Right ventricle myocardium inferior (tissue), 1 donor: ENCODE data around the gene ANKRD27. TPM values are rescaled to one million over a fixed set of nuclear protein-coding genes. Genes with fewer than 3 reads are reported as not detected.
A peak's percentile ranks its signal among the peaks of the same experiment; 100 is the strongest.

Experiments used
- ATAC-seq: fragments of 200-7000 bp; cut with Tn5 transposase; one replicate; pipeline ENCODE4 v1.9.1; 2020; ENCODE audit warnings: mild to moderate bottlenecking, moderate library complexity
- DNase-seq: peaks from one replicate; pipeline ENCODE4 v3.0.0; 2021; ENCODE audit errors: missing footprints
- intact Hi-C: fragments of 100-400 bp; cut with DNase I; formaldehyde crosslinking; loops from one replicate; pipeline ENCODE4 v1.11.0; 2022
- total RNA-seq: library from RNA; stranded (reverse); fragmentation: NEBNext Ultra II Directional; extraction: Animal tissue kit (Norgen Biotek cat#: 25700); gene quantifications from one replicate; pipeline ENCODE4 v1.2.1, GENCODE V29; 2021
- donor health status: DM: no; HTN: yes; CAD: no; lungs with severe emphysema.

ANKRD27 gene
- total RNA-seq, 1 donor from 2014 or later, result 25.9 TPM

- intact Hi-C loops, result loop anchor here (5.0 kb wide), 1 partner anchor 110 kb away; the partner anchor contains the start of gene PDCD5
- DNase-seq, result no peak
- ATAC-seq, result no peak
Measured at GRCh38 chr19:32692727-32693061, 17.7 kb upstream of the ANKRD27 start.

- DNase-seq, result peak; percentile 91
- intact Hi-C loops, result loop anchor here (5.0 kb wide), 1 partner anchor 110 kb away; the partner anchor contains the start of gene PDCD5
- peak; percentile 80 for ATAC-seq
Measured at GRCh38 chr19:32691952-32692726, 17.2 kb upstream of the ANKRD27 start.

GRCh38 chr19:32691291-32691951 lies 16.4 kb upstream of the ANKRD27 start, which contains the start of gene NUDT19:
NUDT19 (plus strand) TSS chr19:32691821; CDS start chr19:32691961, 140 bp downstream.
- intact Hi-C loops, result loop anchor here (5.0 kb wide), 1 partner anchor 109 kb away; the partner anchor contains the start of gene PDCD5
- peak; percentile 95 for ATAC-seq
- peak; percentile 92 for DNase-seq

GRCh38 chr19:32688311-32688710 lies 13.3 kb upstream of the ANKRD27 start:
- DNase-seq, result no peak
- intact Hi-C loops, result no loop called here
- no peak for ATAC-seq

- intact Hi-C loops, result no loop called here
- DNase-seq (no peak), ATAC-seq (no peak)
Measured at GRCh38 chr19:32687681-32688080, 12.7 kb upstream of the ANKRD27 start.

GRCh38 chr19:32686847-32687475 lies 12.0 kb upstream of the ANKRD27 start:
- no peak for ATAC-seq
- intact Hi-C loops, result no loop called here
- DNase-seq, result no peak

GRCh38 chr19:32682317-32682716 lies 7.3 kb upstream of the ANKRD27 start:
- ATAC-seq (no peak), DNase-seq (no peak)
- intact Hi-C loops, result no loop called here

DNA sequence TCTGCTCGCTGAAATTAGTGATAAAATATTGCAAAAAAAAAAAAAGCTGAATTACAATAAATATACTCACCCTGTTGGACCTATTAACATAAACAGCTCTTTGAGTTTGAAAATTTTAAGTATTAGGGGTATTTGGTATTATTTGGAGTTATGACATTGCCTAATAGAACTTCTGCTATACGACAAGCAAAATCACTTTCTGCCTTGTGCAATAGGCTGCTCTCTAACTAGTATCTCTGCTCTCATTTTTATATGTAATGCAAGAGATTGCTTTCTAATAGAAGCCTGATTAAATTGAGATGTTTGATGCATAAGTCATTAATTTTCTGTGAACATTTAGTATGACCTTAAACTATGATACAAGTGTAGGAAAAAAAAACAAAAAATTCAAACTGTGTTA lies 6.0 kb upstream of the ANKRD27 start:
- DNase-seq (no peak), ATAC-seq (no peak)
- intact Hi-C loops, result no loop called here

- intact Hi-C loops, result loop anchor here (10.0 kb wide), 1 partner anchor 73 kb away; no protein-coding TSS in a partner anchor
- no peak for ATAC-seq
- DNase-seq, result no peak
Measured at GRCh38 chr19:32677657-32678056, 2.7 kb upstream of the ANKRD27 start.

DNA sequence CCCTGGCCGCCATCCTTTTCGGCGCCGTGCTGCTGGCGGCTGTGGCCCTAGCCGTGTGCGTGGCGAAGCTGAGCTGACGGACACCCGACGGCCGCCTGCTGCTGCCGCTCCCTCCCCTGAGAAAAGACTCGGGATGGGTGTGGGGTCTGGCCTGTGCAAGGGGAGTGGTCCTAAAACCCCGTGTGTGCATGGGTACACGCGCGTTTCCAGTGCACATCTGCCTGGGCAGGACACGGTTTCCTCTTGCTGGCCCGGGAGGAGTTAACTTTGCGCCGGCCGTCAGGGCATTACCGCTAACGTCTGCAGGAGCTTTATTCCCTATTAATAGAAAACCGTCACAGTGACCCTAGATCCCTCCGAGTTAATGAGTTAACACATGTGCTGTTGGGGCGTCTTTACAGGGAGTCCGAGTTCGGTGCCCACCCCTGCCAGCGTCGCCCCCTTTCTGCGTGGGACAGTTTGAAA lies 1.9 kb upstream of the ANKRD27 start:
- intact Hi-C loops, result loop anchor here (10.0 kb wide), 1 partner anchor 72 kb away; no protein-coding TSS in a partner anchor

DNA sequence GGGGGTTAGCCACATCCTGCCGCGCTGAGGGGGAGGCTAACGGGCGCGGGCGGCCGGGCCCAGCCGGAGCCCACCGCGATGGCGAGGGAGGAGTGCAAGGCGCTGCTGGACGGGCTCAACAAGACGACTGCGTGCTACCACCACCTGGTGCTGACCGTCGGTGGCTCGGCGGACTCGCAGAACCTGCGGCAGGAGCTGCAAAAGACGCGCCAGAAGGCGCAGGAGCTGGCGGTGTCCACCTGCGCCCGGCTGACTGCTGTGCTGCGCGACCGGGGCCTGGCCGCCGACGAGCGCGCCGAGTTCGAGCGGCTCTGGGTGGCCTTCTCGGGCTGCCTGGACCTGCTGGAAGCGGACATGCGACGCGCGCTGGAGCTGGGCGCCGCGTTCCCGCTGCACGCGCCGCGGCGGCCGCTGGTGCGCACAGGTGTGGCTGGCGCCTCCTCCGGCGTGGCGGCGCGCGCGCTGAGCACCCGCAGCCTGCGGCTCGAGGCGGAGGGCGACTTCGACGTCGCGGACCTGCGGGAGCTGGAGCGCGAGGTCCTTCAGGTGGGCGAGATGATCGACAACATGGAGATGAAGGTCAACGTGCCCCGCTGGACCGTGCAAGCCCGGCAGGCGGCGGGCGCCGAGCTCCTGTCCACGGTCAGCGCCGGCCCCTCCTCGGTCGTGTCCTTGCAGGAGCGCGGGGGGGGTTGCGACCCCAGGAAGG lies 1.4 kb upstream of the ANKRD27 start:
- DNase-seq (peak; percentile 69), ATAC-seq (no peak)
- intact Hi-C loops, result loop anchor here (10.0 kb wide), 1 partner anchor 72 kb away; no protein-coding TSS in a partner anchor

More for the DNA sequence above, 1.9 kb upstream of the ANKRD27 start:
- peak; percentile 50 for DNase-seq
- ATAC-seq, result no peak

DNA sequence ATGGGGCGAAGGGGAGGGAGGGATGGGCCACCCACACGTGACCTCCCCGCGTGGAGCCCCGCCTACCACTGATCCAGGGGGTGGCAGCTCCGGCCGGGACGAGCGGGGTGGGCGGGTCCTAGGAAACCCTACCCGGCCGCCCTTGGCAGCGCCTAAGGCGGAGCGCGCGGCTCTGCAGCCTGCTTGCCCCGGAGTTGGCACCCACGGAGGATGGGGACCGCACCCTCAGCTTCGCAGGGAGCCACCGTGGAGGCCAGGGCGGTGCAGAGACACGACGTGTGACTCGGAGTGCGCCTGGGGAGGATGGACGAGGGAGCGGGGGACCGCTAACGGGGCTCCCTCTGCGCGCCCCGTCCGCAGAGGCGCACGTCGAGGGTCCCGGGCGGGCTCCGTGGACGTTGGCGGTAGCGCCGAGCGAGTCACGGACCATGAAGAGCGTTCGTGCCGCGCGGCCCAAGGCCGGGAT lies 773 bp upstream of the ANKRD27 start, which contains the start of gene RGS9BP:
Gene RGS9BP, plus strand, starts transcription at position 129 of the 466 bp plus-strand sequence. CDS start 416 bp downstream, outside the sequence.
- intact Hi-C loops, result loop anchor here (1.0 to 10.0 kb wide), 2 partner anchors 26 to 71 kb away; no protein-coding TSS in a partner anchor
- peak; percentile 87 for ATAC-seq
- DNase-seq, result peak; percentile 96

DNA sequence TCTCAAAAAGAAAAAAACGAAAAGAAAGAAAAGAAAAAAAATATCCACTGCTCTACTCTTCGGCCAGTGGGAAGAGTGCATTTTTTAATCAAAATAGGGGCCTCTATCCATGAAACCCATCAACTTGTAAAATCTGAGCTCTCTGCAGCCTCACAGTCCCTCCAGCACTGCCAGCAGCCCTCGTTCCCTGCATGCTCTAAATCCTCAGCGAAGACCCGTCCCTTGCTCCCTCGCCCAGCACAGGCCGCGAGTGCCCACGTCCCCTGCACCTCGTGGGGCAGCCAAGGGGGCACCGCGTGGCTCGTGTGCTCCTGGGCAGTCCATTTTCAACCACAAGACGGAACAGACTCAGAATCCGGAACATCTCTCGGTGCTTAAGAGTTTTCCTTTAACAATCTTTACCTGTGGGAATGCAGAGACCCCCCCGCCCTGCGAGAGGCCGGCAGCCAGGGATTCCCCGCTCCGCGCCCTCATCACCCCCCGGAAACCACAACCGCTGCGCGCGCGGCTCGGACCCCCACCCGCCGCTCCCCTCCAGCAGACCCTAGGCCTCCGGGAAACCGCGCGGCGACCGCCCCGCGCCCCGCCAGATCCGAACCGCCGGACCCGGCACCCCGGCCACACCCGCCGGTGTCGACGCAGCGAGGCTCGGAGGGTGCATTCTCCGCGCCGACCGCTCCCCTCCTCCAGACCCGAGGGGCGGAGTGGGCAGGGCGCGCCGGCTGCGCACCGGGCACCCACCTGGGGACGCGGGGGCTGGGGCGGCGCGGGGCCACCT lies 638 bp downstream of the ANKRD27 start:
- DNase-seq, result peak; percentile 79

GRCh38 chr19:32673573-32673972 lies 1.4 kb downstream of the ANKRD27 start:
- intact Hi-C loops, result loop anchor here (10.0 kb wide), 1 partner anchor 69 kb away; no protein-coding TSS in a partner anchor
- DNase-seq (peak; percentile 62), ATAC-seq (no peak)

More for the DNA sequence above, 638 bp downstream of the ANKRD27 start:
- ATAC-seq, result no peak
- intact Hi-C loops, result loop anchor here (10.0 kb wide), 1 partner anchor 70 kb away; no protein-coding TSS in a partner anchor

- no peak for DNase-seq
- intact Hi-C loops, result loop anchor here (10.0 kb wide), 1 partner anchor 68 kb away; no protein-coding TSS in a partner anchor
- no peak for ATAC-seq
Measured at GRCh38 chr19:32672841-32673240, 2.1 kb downstream of the ANKRD27 start.

- intact Hi-C loops, result loop anchor here (10.0 kb wide), 1 partner anchor 67 kb away; no protein-coding TSS in a partner anchor
- no peak for ATAC-seq
- no peak for DNase-seq
Measured at GRCh38 chr19:32671883-32672593, 2.9 kb downstream of the ANKRD27 start.

- no peak for ATAC-seq
- DNase-seq, result no peak
- intact Hi-C loops, result no loop called here
Measured at GRCh38 chr19:32669310-32669709, 5.7 kb downstream of the ANKRD27 start.
